Peyer's patch (tissue), 4 donors: ENCODE data around the gene TGFB1. TPM values are rescaled to one million over a fixed set of nuclear protein-coding genes. Genes with fewer than 3 reads are reported as not detected.
"Not testable (repeated sequence)": the region's sequence is repeated elsewhere in the genome, so short reads cannot be mapped to it uniquely, and the experiment has no call there.

Experiments
- DNase-seq, 3 donors: peaks; one replicate each; pipeline ENCODE4 v3.0.0-alpha.2; 2017 to 2019
- H3K27ac ChIP-seq, 4 donors: fragments of 200-600 bp; sonication (generic); one replicate each; pipeline ENCODE4 v1.5.1; 2016 to 2019
- H3K27me3 ChIP-seq, 2 donors: fragments of 200-600 bp; sonication (generic); one replicate each; pipeline ENCODE4 v1.5.1; 2019
- H3K36me3 ChIP-seq, 3 donors: fragments of 200-600 bp; sonication (generic); one replicate each; pipeline ENCODE4 v1.5.1; 2016 to 2019
- H3K4me1 ChIP-seq, 4 donors: fragments of 200-600 bp; sonication (generic); one replicate each; pipeline ENCODE4 v1.5.1; 2016 to 2019
- H3K4me3 ChIP-seq, 4 donors: fragments of 200-600 bp; sonication (generic); 1 replicate in 3 of 4; 2 replicates in 1 of 4; pipeline ENCODE4 v1.5.1; 2016 to 2019; ENCODE audit warnings: mild to moderate bottlenecking in 1 of 4
- H3K9me3 ChIP-seq, 4 donors: fragments of 200-600 bp; sonication (generic); one replicate each; pipeline ENCODE4 v1.5.1; 2016 to 2019; ENCODE audit warnings: mild to moderate bottlenecking in 1 of 4
- POLR2A ChIP-seq, 2 donors: fragments of 450-650 bp; IDR thresholded peaks; one replicate each; pipeline ENCODE4 v1.5.1; 2017; ENCODE audit warnings: antibody characterized with exemption in 2 of 2, mild to moderate bottlenecking in 2 of 2, moderate library complexity in 2 of 2
- total RNA-seq, 4 donors: library from RNA; depleted of rRNA; stranded (reverse); fragments of >200 nt; gene quantifications; one replicate each; pipeline ENCODE4 v1.1.0, GENCODE V29; 2016
- TF ChIP-seq, protein P1 (sequence below), 6 experiments: fragments of 450-650 bp in 4 of 6; fragments of 200-600 bp in 2 of 6; sonication (generic) in 1 of 6; IDR thresholded peaks; one replicate each; pipeline ENCODE4 v1.5.1; 2017 to 2019; ENCODE audit warnings: antibody characterized with exemption in 6 of 6, mild to moderate bottlenecking in 3 of 6, moderate library complexity in 1 of 6

Gene TGFB1
- total RNA-seq, 4 donors from 2014 or later: 6.8 to 80.9 (median 22.9) TPM

DNA sequence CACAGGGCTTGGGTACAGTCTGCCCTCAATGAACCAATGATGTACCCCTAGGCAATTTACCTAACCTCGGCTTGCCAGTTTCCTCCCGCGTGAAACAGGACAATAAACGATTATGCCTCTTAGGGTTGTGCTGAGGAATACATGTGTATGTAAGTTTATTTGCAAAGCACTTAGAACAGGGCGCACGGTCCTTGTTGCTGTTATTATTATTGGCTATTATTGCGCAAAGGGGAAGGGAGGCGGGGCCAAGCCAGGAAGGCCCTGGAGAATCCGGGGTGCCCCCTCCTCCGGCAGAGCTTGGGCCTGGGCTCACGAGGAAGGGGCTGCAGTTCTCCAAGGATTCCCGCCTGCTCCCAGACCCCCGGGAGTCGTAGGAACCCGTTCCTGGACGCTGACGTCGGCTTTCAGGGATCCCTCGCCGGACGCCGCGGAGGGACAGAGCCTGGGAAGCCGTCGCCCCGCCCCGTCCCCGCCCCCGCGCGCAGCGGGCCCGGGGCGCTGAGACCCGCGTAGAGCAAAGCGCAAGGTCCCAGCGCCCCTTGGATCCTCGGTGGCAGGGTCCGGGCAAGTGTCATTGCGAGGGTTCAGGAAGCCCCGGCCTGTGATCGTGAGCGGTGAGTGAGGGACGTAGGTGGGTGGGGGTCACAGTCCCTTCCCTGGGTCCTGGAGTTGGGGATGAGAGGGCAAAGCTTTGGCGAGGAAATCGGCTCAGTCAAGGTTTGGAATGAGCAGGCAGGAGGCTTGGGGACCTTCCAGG is 22.7 kb upstream of the TGFB1 start, which contains the start of gene TMEM91:
Gene TMEM91 (plus strand): TSS at position 293 of the 757 bp plus-strand sequence. CDS start 1,777 bp downstream, outside the sequence.
- Histone ChIP-seq H3K4me3 (peak within 1 kb of the TSS; percentile 48 to 79 (median 62)), H3K36me3 (no peaks in the 10 kb centered on the region), H3K27me3 (no peaks in the 10 kb centered on the region), H3K9me3 (no peaks in the 10 kb centered on the region), H3K4me1 (peaks cover 0 to 17% (median 5%) of the 10 kb centered on the region in 4 donors), H3K27ac (peak within 1 kb of the TSS; percentile 39 to 66 (median 58))
- DNase-seq: peak; percentile 36 to 63 (median 60)
- no peak for TF ChIP-seq POLR2A (IDR thresholded peaks at IDR 0.05)

DNA sequence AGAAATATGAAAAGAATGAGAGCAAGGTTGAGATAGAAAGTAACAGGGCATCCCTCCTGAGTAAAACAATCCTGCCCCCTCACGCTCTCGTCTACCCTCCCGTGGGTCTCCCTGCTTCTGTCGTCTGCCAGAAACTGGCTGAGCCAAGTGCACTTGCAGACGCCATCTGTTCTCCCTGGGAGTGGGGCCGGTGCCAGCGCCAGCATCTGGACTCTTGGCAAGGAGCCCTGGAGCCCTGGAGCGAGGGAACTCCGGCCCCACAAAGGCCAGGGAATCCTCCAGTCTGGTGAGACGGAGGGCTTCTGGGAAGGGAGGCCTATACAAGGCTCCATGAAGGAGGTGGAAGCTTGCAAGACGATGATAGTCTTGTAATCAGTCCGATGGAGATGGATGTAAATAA is 20.3 kb upstream of the TGFB1 start:
- H3K27ac ChIP-seq: peak overlapping the region in 1 of 4 donors; percentile 0
- no peak for TF ChIP-seq POLR2A (IDR thresholded peaks at IDR 0.05)
- TF ChIP-seq, protein P1, sequence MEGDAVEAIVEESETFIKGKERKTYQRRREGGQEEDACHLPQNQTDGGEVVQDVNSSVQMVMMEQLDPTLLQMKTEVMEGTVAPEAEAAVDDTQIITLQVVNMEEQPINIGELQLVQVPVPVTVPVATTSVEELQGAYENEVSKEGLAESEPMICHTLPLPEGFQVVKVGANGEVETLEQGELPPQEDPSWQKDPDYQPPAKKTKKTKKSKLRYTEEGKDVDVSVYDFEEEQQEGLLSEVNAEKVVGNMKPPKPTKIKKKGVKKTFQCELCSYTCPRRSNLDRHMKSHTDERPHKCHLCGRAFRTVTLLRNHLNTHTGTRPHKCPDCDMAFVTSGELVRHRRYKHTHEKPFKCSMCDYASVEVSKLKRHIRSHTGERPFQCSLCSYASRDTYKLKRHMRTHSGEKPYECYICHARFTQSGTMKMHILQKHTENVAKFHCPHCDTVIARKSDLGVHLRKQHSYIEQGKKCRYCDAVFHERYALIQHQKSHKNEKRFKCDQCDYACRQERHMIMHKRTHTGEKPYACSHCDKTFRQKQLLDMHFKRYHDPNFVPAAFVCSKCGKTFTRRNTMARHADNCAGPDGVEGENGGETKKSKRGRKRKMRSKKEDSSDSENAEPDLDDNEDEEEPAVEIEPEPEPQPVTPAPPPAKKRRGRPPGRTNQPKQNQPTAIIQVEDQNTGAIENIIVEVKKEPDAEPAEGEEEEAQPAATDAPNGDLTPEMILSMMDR (IDR thresholded peaks at IDR 0.05): no peak
- no peaks in the 10 kb centered on the region for H3K27me3 ChIP-seq
- H3K9me3 ChIP-seq: no peaks in the 10 kb centered on the region
- no peaks in the 10 kb centered on the region for H3K36me3 ChIP-seq
- peaks cover 0 to 17% (median 5%) of the 10 kb centered on the region in 4 donors for H3K4me1 ChIP-seq
- DNase-seq: peak in 2 of 3 donors; percentile 75 to 76
- no peak overlapping the region for H3K4me3 ChIP-seq

DNA sequence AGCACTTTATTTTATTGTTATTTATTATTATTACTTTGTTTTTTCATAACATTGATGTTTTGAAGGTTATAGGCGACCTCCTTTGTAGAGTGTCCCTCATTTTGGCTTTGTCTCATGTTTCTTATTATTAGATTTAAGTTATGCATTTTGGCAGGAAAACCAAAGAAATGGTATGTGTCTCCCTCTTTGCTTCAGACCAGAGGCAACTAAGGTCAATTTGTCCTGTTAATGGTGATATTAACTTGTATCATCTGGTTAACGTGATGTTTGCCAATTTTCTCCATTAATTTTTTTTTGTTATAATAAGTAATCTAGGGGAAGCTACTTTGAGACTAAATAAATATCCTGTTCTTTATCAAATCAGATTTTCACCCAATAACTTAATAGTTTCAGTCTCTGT is 18.8 kb upstream of the TGFB1 start:
- H3K27ac ChIP-seq: no peak overlapping the region
- no peak for TF ChIP-seq POLR2A (IDR thresholded peaks at IDR 0.05)
- TF ChIP-seq, protein P1 (IDR thresholded peaks at IDR 0.05): no peak
- no peak overlapping the region for H3K4me3 ChIP-seq
- no peaks in the 10 kb centered on the region for H3K36me3 ChIP-seq
- peaks cover 0 to 19% (median 5%) of the 10 kb centered on the region in 4 donors for H3K4me1 ChIP-seq
- H3K9me3 ChIP-seq: no peaks in the 10 kb centered on the region
- H3K27me3 ChIP-seq: no peaks in the 10 kb centered on the region
- DNase-seq: no peak

DNA sequence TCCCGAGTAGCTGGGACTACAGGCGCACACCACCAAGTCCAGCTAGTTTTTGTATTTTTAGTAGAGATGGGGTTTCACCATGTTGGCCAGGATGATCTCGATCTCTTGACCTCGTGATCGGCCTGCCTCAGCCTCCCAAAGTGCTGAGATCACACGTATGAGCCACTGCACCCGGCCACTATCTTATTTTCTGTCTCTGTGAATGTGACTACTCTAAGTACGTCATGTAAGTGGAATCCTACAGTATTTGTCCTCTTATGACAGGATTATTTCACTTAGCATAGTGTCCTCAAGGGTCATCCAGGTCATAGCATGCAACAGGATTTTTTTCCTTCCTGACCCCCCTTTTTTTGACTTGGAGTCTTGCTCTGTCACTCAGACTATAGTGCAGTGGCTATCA is 17.8 kb upstream of the TGFB1 start:
- TF ChIP-seq, protein P1 (IDR thresholded peaks at IDR 0.05): no peak
- no peak for TF ChIP-seq POLR2A (IDR thresholded peaks at IDR 0.05)
- no peak overlapping the region for H3K4me3 ChIP-seq
- no peaks in the 10 kb centered on the region for H3K9me3 ChIP-seq
- no peak for DNase-seq
- H3K27ac ChIP-seq: no peak overlapping the region
- peaks cover 0 to 27% (median 3%) of the 10 kb centered on the region in 4 donors for H3K4me1 ChIP-seq
- no peaks in the 10 kb centered on the region for H3K27me3 ChIP-seq
- H3K36me3 ChIP-seq: no peaks in the 10 kb centered on the region

DNA sequence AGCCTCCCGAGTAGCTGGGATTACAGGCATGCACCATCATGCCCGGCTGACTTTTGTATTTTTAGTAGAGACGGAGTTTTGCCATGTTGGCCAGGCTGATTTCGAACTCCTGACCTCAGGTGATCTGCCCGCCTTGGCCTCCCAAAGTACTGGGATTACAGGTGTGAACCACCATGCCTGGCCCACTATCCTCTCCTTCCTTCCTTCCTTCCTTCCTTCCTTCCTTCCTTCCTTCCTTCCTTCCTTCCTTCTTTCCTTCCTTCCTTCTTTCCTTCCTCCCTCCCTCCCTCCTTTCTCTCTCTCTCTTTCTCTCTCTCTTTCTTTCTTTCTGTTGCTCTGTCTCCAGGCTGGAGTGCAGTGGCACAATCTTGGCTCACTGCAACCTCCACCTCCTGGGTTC is 17.4 kb upstream of the TGFB1 start:
- H3K4me1 ChIP-seq: peaks cover 0 to 26% (median under 1%) of the 10 kb centered on the region in 4 donors
- not testable (repeated sequence) for H3K36me3 ChIP-seq, H3K4me3 ChIP-seq, DNase-seq, H3K27ac ChIP-seq, H3K9me3 ChIP-seq, H3K27me3 ChIP-seq

DNA sequence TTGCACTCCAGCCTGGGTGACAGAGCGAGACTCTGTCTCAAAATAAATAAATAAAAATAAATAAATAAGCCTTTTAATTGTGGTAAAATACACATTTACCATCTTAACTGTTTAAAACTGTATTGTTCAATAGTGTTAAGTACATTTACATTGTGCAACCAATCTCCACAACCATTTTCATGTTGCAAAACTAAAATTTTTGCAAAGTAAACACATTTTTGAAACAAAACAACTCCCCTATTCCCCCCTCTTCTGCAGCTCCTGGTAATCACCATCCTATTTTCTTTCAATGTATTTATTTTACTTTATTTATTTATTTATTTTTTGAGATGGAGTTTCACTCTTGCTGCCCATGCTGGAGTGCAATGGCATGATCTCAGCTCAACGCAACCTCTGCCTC is 16.0 kb upstream of the TGFB1 start:
- H3K4me3 ChIP-seq: no peak overlapping the region
- DNase-seq: no peak
- no peak overlapping the region for H3K27ac ChIP-seq
- H3K27me3 ChIP-seq: no peaks in the 10 kb centered on the region
- TF ChIP-seq, protein P1 (IDR thresholded peaks at IDR 0.05): no peak
- TF ChIP-seq POLR2A (IDR thresholded peaks at IDR 0.05): no peak
- no peaks in the 10 kb centered on the region for H3K36me3 ChIP-seq
- H3K4me1 ChIP-seq: peaks cover 0 to 23% (median 0%) of the 10 kb centered on the region in 4 donors
- H3K9me3 ChIP-seq: no peaks in the 10 kb centered on the region
